SKM-1 (cell line): ENCODE results near the gene TRPM3.

Source experiments
- DNase-seq: peaks from one replicate; lab custom pipeline; 2025; ENCODE audit not compliant: unreplicated experiment; lab: John Stamatoyannopoulos, UW

TRPM3 gene

DNA sequence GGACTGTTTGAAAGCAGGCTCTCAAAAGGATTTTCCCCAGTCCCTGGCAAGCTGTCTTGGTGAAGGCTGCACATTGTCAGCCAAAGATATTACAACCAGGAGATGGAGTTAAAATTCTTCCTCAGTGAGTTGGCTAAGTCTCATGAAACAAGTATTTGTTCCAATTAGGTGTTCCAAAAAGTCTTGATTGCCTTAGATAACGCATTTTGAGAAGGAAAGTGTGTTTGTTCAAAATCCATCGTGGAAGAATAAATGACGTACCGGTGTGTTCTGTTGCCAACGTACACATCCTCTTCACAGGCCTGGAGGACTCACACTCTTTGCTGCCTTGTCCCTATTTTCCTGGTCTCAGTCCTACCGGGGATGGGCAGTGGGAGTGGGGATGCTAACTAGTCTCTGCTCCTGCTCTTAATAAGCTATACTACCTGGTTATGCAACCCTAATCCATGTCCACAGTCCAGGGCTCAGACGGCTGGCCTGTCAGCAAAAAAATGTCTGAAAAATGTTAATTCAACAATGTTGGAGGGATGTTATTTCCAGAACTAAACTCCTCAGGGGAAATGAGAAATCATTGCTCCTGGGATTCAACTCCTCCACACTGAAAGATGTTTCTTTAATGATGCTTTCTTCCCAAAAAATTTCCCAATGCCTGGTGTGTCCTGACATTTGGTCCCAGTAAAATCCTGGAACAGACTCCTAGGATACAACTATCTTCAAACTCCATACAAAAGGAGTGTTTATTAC is 531.7 kb downstream of the TRPM3 start:
- DNase-seq: no peak

DNA sequence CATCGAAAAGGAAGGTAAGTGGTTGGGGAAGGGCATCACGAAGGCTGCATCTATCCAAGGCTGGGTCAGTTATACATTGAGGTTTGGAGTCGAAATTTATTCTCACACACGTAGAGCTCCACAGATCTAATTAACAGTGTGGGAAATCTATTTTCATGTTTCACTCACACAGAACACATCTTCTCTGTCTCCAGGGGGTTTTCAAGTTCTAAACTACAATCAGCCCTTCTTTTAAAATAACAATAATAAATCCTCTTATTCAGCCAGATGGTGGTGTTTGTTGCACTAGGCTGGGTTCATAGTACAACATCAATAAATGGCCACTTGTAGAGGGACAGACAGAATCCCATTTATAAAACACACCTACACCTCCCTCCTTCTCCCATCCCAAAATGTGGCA is 532.4 kb downstream of the TRPM3 start:
- DNase-seq: no peak

DNA sequence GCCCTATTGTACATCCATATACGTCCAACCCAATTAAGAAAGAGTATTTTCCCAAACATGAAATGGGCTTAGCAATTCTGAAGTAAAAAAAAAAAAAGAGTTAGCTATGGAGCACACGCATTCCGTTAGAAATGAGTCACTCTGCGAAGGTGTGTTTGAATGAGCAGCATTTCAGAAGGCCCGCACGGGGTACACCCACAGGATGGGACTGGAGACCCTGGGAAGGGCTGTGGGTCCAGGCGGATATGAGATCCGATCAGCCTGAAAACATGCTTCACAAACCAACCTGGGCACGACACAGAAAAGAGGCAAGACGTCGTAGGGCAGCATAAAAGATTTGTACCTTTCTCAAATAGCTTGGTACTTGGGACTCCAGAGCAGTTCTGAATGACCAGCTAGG is 533.0 kb downstream of the TRPM3 start:
- no peak for DNase-seq

DNA sequence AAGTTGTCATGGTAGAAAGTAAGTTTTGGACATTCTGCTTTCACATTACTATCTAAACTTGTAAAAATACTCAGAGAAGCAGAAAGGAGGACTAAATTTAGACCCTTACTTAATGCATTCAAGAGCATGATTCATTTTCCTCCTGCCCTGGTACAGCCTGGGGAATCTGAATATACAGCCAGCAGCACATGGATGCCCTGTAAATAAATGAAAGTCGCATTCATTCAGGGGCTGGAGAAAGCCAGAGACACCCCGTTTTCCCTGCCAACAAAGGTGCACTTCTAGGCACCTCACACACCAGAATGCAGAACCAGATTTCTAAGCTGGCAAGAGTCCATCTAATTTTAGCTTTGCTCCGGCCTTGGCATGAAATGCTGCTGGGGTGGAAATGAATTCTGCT is 534.2 kb downstream of the TRPM3 start:
- DNase-seq: no peak

DNA sequence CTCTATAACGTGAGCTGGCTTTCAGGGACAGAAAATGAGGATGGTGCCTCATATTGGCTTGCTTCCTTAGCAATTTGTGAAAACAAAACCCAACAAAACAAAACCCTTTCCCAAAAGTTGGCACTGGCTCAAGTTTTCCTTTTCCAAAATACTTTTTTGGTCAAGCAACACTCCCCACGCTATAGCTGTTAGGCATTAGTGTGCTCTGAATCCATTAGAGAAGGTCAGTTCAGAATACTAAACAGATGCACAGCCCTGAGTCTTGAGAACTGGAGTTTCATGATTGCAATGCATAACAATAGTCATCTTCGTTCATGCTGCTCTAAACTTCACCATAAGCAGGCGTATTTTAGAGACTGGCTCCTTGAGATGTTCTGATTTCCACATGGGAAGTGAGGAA is 534.9 kb downstream of the TRPM3 start:
- DNase-seq: no peak

DNA sequence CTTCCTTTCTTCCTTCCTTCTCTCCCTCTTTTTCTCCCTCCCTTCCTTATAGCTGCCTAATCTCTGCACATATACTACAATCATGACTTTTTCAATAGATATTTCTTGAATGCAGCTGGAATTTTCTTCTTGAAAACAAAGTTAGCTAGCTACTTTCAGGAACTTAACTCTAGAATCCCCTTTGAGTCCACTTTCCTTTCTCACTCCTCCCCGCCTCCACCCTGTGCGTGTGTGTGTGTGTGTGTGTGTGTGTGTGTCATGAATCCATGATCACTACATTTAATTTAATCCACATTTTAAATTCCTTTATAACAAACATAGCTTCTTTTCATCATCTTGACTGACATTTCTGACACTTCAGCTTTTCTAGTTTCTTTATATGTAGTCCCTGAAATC is 539.5 kb downstream of the TRPM3 start:
- DNase-seq: no peak

DNA sequence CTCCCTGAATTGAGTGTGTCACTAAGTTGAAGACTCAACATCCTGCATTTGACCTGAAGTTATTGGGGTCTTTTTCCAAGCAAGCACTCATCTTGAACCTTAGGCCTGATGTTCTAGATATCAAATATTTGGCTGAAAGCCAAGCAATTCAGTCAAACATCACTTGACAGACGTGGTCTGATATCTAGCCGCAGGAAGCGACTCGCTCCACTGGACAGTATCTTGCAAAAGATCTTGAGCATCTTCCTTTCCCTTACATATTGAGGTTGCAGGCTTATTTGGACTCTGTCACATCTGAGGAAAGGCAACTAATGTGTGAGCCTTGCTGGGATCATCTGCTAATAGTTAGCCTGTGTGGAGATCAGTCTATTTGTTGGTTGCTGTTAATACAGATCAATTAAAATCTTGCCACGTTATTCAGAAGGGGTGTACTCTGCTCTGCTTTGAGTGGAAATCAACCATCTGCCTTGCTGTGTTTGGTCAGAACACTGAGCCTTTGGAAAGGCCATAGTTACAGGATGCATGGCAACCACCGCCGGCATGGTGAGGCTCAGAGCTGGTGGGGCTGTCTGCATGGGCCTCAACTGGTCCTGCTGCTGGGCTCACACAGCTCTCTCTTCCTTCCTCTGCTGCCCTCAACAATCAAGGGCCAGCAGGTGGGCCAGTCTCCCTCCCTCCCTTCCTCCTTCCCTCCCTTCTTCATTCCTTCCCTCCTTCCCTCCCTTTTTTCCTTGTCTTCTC is 540.0 kb downstream of the TRPM3 start:
- DNase-seq: no peak

DNA sequence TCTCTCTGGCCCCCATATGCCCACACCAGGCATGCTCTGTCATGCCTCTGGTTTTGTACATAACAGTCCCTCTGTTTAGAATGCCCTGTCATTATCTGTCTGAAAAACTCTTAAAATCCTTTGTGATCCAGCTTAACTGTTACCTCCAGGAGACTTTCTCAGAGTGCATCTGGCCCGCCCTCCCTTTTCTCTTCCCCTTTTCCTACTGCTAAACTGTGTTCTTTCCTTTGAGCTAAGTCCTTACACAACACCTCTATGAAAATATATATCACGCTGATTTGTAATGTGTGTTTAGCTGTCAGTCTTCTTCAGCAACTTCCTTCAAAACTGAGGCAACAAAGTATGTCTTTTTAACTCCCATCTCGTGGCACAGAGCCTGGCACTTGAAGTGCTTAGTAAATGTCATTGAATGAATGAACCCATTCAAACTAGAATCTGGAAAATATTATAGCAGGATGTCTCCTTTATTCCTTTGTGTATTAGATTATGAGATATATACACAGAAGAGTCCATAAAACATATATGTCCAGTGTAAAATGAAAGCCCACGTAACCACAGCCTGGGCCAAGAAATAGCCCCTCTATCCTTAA is 540.7 kb downstream of the TRPM3 start:
- DNase-seq: no peak

DNA sequence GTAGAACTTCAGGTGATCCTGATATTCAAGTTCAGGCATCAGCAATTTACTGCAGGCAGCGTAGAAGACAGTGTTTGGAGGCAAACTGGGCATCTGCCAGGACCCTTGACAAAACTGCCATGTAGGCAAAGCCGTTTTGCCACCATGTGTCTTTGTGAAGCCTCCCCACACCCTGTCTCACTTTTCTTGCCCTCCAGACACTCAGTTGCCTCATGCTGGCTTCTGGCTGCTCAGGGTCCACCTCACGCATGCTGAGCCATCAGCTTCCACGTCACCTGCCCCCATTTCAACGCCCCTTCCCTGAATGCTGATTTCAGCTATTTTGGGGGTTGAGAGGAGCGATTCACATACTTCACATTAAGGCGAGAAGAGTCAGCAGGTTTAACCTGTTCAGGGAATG is 541.7 kb downstream of the TRPM3 start:
- no peak for DNase-seq

DNA sequence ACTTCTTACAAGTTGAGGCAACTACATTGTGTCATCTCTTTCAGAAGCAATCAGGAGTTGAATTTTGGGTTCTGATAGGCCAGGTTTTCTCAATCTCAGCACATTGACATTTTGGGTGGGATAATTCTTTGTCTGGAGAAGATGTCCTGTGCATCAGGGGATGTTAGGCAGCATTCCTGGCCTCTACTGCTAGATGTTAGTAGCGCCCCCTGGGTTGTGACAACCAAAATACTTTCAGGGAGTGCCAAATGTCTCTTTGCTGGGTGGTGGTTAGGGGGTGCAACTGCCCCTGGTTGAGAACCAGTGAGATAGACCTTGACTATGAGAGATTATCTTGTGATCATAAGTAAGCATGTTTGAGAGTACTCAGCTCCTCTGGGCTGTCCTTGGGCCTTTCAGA is 542.7 kb downstream of the TRPM3 start:
- DNase-seq: no peak

DNA sequence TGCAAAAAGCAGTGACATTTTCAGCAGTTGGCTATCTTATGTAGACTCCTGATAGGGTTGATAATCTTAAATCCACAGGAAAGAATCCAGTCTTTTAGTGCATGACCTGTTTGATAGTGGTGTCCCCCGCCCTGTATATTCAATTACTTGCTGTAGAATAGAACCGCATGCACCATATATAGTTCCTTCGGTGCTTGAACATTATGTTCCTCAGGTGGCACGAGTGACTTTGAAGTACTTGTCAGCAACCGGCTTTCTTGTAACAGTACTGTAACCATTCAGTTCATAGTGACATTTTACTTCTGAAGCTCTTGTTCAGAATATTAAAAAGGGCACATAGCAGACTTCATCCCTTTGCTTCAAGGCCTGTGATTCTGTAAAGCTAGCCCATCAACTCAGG is 543.8 kb downstream of the TRPM3 start:
- no peak for DNase-seq

DNA sequence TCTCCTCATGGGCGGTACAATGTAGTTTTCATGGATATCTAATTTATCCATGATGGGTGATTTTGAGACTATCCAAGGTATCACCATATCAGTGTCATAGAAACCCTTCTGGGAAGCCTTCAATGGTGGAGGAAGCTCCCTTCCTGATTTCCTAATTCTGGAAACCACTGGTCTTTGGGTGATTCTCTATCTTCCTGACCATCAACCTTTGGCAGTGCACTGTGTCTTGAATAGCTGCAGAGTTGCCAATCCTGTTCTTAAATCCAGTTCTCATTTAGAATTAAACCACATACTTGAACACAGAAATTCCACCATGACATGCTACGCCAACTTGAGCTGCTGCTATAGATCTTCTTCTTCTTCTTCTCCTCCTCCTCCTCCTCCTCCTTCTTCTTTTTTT is 545.3 kb downstream of the TRPM3 start:
- DNase-seq: no peak

DNA sequence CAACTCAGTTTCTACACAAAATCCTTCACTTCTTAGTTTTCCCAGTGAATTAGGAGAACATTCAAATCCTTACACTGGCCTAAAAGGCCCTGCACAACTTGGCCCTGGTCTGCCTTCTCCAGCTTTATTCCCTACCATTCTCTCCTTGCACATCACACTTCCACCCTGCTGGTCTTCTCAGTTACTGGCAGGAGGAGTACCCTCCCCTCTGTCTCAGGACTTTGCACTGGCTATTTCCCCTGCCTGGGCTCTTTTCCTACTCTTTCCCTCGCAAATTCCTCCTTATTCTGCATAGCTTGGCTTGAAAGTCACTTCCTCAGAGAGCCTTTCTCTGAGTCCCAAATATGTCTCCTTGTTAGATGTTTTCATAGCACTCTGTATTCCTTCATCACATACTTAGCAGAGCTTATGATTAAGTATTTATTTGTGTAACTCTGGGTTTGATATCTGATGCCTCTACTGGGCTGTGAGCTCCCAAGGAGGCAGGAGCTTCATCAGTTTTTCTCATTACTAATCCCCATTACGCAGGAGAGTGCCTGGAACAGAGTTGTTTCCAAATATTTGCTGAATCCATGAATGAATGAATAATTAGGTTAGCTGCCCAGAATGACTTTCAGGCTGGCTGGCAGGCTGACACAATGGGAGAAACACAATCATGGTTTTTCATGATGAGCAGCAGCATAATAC is 547.1 kb downstream of the TRPM3 start:
- no peak for DNase-seq

DNA sequence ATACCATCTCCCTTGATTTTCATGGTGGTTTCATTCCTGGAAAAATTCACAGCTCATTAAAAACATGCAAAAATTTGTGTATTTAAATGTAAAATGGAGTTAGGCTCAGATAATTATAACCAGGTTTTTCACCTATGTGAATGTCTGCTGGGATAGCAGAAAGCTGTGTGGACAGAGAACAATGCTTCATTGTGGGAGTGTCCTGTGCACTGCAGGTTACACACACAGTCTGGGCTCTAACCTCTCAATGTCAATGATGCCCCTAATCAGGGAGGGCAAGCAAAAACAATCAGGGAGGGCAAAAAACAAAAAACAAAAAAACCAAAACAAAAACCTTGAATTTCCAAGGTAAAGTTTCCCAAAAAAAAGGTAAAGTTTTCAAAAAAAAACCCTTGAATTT is 548.1 kb downstream of the TRPM3 start:
- DNase-seq: no peak

DNA sequence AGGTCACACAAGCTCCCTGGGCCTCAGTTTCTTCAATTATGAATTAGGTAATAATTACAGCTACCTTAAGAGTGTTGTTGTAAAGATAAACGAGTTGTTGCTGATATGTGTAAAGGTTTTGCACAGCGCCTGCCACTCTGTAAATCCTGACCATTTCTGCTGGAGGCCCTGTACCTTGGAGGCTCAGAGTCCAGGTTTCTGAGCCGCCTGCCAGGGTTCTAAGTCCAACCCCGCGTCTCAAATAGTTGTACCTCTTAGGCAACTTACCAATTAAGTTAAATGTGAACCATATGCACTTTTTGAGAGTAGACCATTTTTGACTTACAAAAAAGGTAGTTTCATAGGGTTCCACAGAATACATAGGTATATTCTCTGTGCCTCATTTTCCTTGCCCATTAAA is 550.2 kb downstream of the TRPM3 start:
- no peak for DNase-seq

DNA sequence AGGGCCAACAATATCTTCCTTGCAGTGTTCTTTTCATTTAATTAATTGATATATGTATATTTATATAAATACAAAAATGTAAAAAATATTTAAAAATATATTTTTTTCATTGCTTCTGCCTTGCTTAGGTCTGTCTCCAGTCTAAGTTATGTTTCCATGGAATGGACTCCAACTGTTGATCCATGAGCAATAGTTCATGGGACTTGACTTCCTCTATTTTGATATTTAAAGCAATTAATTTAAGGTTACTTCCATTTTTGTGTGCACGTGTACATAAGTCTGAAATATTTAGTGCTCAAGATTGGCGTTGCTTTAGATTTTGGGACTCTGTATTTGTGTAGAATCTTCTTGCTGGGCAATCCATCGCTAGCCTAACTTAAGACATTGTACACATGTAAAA is 551.6 kb downstream of the TRPM3 start:
- no peak for DNase-seq

DNA sequence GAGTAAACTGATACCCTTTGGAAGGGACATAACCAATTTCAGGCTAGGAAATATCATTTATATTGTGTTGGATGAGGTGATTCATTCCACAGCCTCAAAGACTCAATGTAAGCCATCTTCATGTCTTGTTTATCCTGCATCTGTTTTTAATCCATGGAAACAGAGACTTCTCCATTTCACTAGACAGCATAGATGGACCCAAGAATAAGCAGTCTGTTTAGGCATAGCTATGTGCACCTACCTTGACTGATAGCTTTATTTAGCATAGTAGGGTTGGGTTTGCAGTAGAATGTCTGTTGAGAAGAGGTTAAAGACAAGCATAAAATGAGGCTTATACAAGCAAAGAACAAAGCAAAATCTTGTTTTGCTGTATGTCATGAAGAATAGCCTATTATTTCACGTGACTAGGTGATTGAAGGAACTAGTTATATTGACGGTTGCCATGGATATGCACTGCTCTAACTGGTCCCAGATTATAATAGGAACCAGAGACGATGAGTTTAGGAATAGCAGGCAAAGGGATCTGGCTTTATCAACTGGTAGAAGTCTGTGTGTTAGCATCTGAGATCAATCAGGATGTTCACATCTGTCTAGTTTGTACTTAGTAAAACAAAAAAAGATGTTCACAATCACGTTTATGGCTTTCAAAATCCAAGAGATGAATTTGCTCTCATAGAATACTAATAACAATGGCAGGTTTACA is 552.2 kb downstream of the TRPM3 start:
- DNase-seq: no peak

DNA sequence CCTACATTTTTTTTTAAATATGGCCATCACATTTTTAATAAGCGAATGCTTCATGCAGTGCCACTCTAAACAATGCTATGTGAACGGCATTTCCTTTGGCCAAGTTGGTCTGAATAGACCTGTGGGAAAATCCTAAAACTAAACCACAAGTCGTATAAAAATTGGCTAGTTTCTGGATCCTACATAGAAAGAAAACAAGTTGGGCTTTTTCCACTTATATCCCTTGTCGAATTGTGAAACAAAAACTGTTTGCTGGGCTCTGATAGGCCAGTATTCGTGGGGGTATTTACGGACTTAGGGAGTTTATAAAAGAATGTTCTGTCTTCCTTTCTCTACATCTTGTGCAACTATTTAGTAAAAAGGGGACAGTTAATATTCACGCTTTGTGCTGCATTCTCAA is 553.9 kb downstream of the TRPM3 start:
- DNase-seq: no peak

DNA sequence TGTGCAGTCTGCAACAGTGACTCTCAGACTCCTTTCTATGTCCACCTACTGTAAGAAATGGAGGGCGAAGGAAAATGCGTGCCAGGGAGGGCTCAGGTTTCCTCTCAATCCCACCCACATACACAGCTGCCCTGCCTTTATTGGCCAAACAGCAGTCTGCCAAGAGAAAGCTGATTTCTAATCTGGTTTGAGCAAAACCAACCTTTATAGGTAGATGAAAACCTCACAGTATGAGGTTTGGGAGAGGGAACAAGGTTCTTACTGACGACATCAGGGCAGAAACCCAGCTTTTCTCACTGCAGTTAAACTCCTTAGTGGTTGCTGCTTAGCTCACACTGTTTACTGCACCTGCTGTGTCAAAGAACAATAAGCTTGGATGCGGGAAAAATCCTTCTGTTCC is 554.7 kb downstream of the TRPM3 start:
- no peak for DNase-seq

DNA sequence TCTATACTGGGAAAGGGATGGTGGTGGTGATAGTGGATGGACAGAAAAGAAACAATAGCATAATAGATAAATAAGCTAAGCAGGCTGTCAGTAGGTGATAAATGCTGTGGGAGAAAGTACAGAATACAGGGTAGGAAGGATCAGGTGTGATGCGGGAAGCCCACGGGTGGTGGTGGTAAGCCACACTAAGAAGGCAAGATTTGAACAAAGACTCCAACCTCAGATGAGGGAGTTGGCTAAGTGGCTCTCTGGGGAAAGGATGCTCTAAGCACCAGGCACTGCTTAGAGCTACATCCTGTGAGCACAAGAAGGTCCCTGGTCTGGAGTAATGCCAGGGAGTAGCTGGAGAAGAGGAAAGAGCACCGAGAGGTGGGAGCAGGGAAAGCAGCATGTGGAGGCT is 555.4 kb downstream of the TRPM3 start:
- DNase-seq: no peak
